ENCODE measurements around the gene PROX1.

GRCh38 chr1:214009423-214010196 lies 21.8 kb downstream of the PROX1 start:
- TF ChIP-seq TAF1 (IDR thresholded peaks at IDR 0.05; ENCODE audit: low read depth), result no peak
- no peak for TF ChIP-seq USF1 (IDR thresholded peaks at IDR 0.05)
- no peak for TF ChIP-seq MAX (IDR thresholded peaks at IDR 0.05)
- TF ChIP-seq CREB1 (IDR thresholded peaks at IDR 0.05; ENCODE audit: low read depth), result no peak
- TF ChIP-seq FOXM1 (IDR thresholded peaks at IDR 0.05; ENCODE audit: borderline replicate concordance, low read depth), result no peak
- TF ChIP-seq EP300 (IDR thresholded peaks at IDR 0.05; ENCODE audit: borderline replicate concordance), result no peak
- no peak for TF ChIP-seq REST (IDR thresholded peaks at IDR 0.05; ENCODE audit: low read depth)
- TF ChIP-seq TCF12 (IDR thresholded peaks at IDR 0.05; ENCODE audit: low read depth), result no peak
- TF ChIP-seq RAD21 (IDR thresholded peaks at IDR 0.05; ENCODE audit: low read depth), result no peak
- TF ChIP-seq YY1 (IDR thresholded peaks at IDR 0.05; ENCODE audit: low read depth), result no peak
- no peak for TF ChIP-seq CEBPB (IDR thresholded peaks at IDR 0.05)
- TF ChIP-seq ZBTB7A (IDR thresholded peaks at IDR 0.05; ENCODE audit: low read depth), result no peak
- TF ChIP-seq TEAD4 (IDR thresholded peaks at IDR 0.05), result no peak
- TF ChIP-seq EGR1 (IDR thresholded peaks at IDR 0.05), result no peak
